Liver (tissue), 9 donors: ENCODE data around the gene SF3B6. TPM values are rescaled to one million over a fixed set of nuclear protein-coding genes. Genes with fewer than 3 reads are reported as not detected.

Experiments used
- DNase-seq: peaks from one replicate; pipeline ENCODE4 v3.0.0-alpha.2; 2017; ENCODE audit warnings: low spot score
- H3K27ac ChIP-seq, 2 donors: one replicate each; pipeline ENCODE4 v1.7.0; 2013; ENCODE audit warnings: inconsistent platforms in 2 of 2, low read length in 2 of 2, control low read depth in 1 of 2, low read depth in 1 of 2, mild to moderate bottlenecking in 1 of 2
- H3K27me3 ChIP-seq, 4 donors: one replicate each; pipeline versions ENCODE4 v1.6.1 to v1.7.0; 2013; ENCODE audit warnings: low read length in 3 of 4, inconsistent platforms in 1 of 4, mild to moderate bottlenecking in 1 of 4, moderate library complexity in 1 of 4; ENCODE audit not compliant: control insufficient read depth in 4 of 4, insufficient read depth in 4 of 4
- H3K36me3 ChIP-seq, 4 donors: one replicate each; pipeline versions ENCODE4 v1.6.1 to v1.7.0; 2013; ENCODE audit warnings: low read length in 3 of 4, mild to moderate bottlenecking in 3 of 4, low read depth in 1 of 4, moderate library complexity in 1 of 4; ENCODE audit not compliant: control insufficient read depth in 4 of 4, insufficient read depth in 3 of 4
- H3K4me1 ChIP-seq, 4 donors: one replicate each; pipeline versions ENCODE4 v1.6.1 to v1.7.0; 2013; ENCODE audit warnings: low read length in 3 of 4, mild to moderate bottlenecking in 3 of 4, moderate library complexity in 1 of 4; ENCODE audit not compliant: control insufficient read depth in 4 of 4, insufficient read depth in 4 of 4
- H3K4me3 ChIP-seq, 3 donors: one replicate each; pipeline versions ENCODE4 v1.6.1 to v1.7.0; 2013; ENCODE audit warnings: low read length in 3 of 3, control low read depth in 1 of 3, low read depth in 1 of 3, mild to moderate bottlenecking in 1 of 3
- H3K9ac ChIP-seq, 2 donors: one replicate each; pipeline ENCODE4 v1.7.0; 2013; ENCODE audit warnings: low read length in 2 of 2, mild to moderate bottlenecking in 2 of 2, moderate library complexity in 2 of 2, control low read depth in 1 of 2, low read depth in 1 of 2
- H3K9me3 ChIP-seq, 4 donors: one replicate each; pipeline versions ENCODE4 v1.6.1 to v1.7.0; 2013; ENCODE audit warnings: low read length in 3 of 4; ENCODE audit not compliant: control insufficient read depth in 4 of 4
- EGR1 ChIP-seq, 2 donors: IDR thresholded peaks; 2 replicates each; pipeline ENCODE4 v1.6.1; 2016 to 2018; ENCODE audit warnings: antibody characterized with exemption in 2 of 2, low read depth in 2 of 2
- FOXA1 ChIP-seq: IDR thresholded peaks from 2 replicates; pipeline ENCODE4 v1.6.1; 2016; ENCODE audit warnings: antibody characterized with exemption
- FOXA2 ChIP-seq: IDR thresholded peaks from 2 replicates; pipeline ENCODE4 v1.6.1; 2016; ENCODE audit warnings: antibody characterized with exemption
- GABPA ChIP-seq, 2 donors: IDR thresholded peaks in 1 of 2; conservative IDR thresholded peaks in 1 of 2; 2 replicates each; pipeline ENCODE4 v1.6.1; 2016; ENCODE audit warnings: antibody characterized with exemption in 2 of 2, mild to moderate bottlenecking in 1 of 2, moderate library complexity in 1 of 2
- HNF4A ChIP-seq, 2 donors: conservative IDR thresholded peaks; 2 replicates each; pipeline ENCODE4 v1.6.1; 2016; ENCODE audit warnings: antibody characterized with exemption in 2 of 2, mild to moderate bottlenecking in 2 of 2
- HNF4G ChIP-seq: IDR thresholded peaks from 2 replicates; pipeline ENCODE4 v1.6.1; 2016; ENCODE audit warnings: antibody characterized with exemption
- JUND ChIP-seq, 2 donors: IDR thresholded peaks; 2 replicates each; pipeline ENCODE4 v1.6.1; 2016; ENCODE audit warnings: antibody characterized with exemption in 2 of 2
- NR2F2 ChIP-seq: IDR thresholded peaks from 2 replicates; pipeline ENCODE4 v1.6.1; 2016; ENCODE audit warnings: antibody characterized with exemption
- RAD21 ChIP-seq, 2 donors: IDR thresholded peaks; 2 replicates each; pipeline ENCODE4 v1.6.1; 2016; ENCODE audit warnings: antibody characterized with exemption in 2 of 2, mild to moderate bottlenecking in 2 of 2
- RXRA ChIP-seq, 2 donors: IDR thresholded peaks; 2 replicates each; pipeline ENCODE4 v1.6.1; 2017 to 2018; ENCODE audit warnings: antibody characterized with exemption in 2 of 2, mild to moderate bottlenecking in 1 of 2
- SP1 ChIP-seq: IDR thresholded peaks from 2 replicates; pipeline ENCODE4 v1.6.1; 2018; ENCODE audit warnings: antibody characterized with exemption, mild to moderate bottlenecking
- TAF1 ChIP-seq: conservative IDR thresholded peaks from 2 replicates; pipeline ENCODE4 v1.6.1; 2016; ENCODE audit warnings: antibody characterized with exemption, mild to moderate bottlenecking
- YY1 ChIP-seq: IDR thresholded peaks from 2 replicates; pipeline ENCODE4 v1.6.1; 2016; ENCODE audit warnings: antibody characterized with exemption, mild to moderate bottlenecking
- ZBTB33 ChIP-seq: IDR thresholded peaks from 2 replicates; pipeline ENCODE4 v1.6.1; 2016; ENCODE audit warnings: antibody characterized with exemption
- WGBS: extraction: QIAGEN DNeasy Blood & Tissue Kit; methylation state at CpG from one replicate; pipeline ENCODE4 v1.1.7; 2013; 5-methylcytosine and 5-hydroxymethylcytosine counted together
- polyA plus RNA-seq, 2 donors: library from polyadenylated mRNA; stranded (reverse) in 1 of 2; unstranded in 1 of 2; fragments of 200-250 nt in 1 of 2; fragments of >200 nt in 1 of 2; fragmentation: Nextera tagmentation in 1 of 2; extraction: Ambion mirVana in 1 of 2; gene quantifications; one replicate each; pipeline versions ENCODE4 v1.2.1 to v1.2.3, GENCODE V29; 2013 to 2015
- total RNA-seq, 2 donors: library from RNA; depleted of rRNA; stranded (reverse); fragments of >200 nt; gene quantifications; one replicate each; pipeline ENCODE4 v1.2.3, GENCODE V29; 2014
- TF ChIP-seq, protein P1 (sequence below): fragments of 150-350 bp; IDR thresholded peaks from 2 replicates; pipeline ENCODE4 v1.5.1; 2017; ENCODE audit warnings: improper control_type of control experiment, low read depth, low read length; ENCODE audit not compliant: missing input control
- TF ChIP-seq, protein P2 (sequence below): IDR thresholded peaks from 2 replicates; pipeline ENCODE4 v1.6.1; 2016; ENCODE audit warnings: antibody characterized with exemption, mild to moderate bottlenecking
- TF ChIP-seq, protein P3 (sequence below): IDR thresholded peaks from 2 replicates; pipeline ENCODE4 v1.6.1; 2016; ENCODE audit warnings: antibody characterized with exemption
- TF ChIP-seq, protein P4 (sequence below): IDR thresholded peaks from 2 replicates; pipeline ENCODE4 v1.6.1; 2016; ENCODE audit warnings: antibody characterized with exemption
- donor health status: healthy.
- donor health status: healthy.
- donor health status: healthy.
- donor health status: healthy.
- donor health status: healthy.

Gene SF3B6
- total and polyA plus RNA-seq, 4 donors = 31.0 to 104 (median 75.6) TPM

DNA sequence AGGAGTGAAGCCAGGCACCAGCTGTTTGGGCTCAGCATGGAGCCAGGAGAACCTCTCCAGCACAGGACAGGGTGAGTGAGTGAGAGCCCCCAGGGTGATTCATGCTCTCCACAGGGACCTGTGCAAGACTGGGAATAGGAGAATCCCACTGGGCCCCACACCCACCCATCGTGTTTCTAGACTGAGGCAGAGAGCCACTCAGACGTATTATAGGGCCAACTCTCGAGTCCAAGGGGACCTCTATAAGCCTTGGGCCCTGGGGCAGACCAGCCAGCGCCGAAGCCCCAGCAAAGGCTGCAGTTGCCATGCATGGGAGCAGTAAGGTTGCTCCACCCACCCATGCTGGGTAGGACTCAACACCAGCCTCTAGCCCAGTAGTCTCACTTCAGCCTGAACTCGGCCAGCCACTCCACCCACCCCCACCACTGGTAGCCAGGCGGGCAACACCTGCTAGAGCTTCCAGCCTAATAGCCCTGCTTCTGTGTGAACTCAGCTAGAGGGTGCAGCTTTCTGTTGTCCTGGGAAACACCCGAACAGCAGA is 28.1 kb upstream of the SF3B6 start:
- Histone ChIP-seq H3K4me3 (no peak overlapping the region), H3K9ac (no peak overlapping the region), H3K4me1 (no peaks in the 10 kb centered on the region), H3K27ac (no peak overlapping the region), H3K27me3 (no peaks in the 10 kb centered on the region), H3K36me3 (no peaks in the 10 kb centered on the region), H3K9me3 (no peaks in the 10 kb centered on the region)
- 96% methylated on average over 8 of the region's 8 CpGs for WGBS
- DNase-seq = no peak
- TF ChIP-seq RXRA (IDR thresholded peaks at IDR 0.05) = no peak
- no peak for TF ChIP-seq GABPA (IDR thresholded peaks at IDR 0.05 in 1 of 2, conservative IDR thresholded peaks at IDR 0.05 in 1 of 2)
- TF ChIP-seq TAF1 = no peak
- TF ChIP-seq ZBTB33 = no peak
- TF ChIP-seq RAD21 (IDR thresholded peaks at IDR 0.05) = no peak
- TF ChIP-seq YY1 = no peak

- Histone ChIP-seq H3K4me1 (no peaks in the 10 kb centered on the region), H3K27me3 (no peaks in the 10 kb centered on the region), H3K4me3 (no peak overlapping the region), H3K27ac (no peak overlapping the region), H3K9ac (no peak overlapping the region), H3K36me3 (no peaks in the 10 kb centered on the region), H3K9me3 (no peaks in the 10 kb centered on the region)
- DNase-seq = no peak
- WGBS = 97% methylated on average over 1 of the region's 1 CpG
- TF ChIP-seq, protein P1, sequence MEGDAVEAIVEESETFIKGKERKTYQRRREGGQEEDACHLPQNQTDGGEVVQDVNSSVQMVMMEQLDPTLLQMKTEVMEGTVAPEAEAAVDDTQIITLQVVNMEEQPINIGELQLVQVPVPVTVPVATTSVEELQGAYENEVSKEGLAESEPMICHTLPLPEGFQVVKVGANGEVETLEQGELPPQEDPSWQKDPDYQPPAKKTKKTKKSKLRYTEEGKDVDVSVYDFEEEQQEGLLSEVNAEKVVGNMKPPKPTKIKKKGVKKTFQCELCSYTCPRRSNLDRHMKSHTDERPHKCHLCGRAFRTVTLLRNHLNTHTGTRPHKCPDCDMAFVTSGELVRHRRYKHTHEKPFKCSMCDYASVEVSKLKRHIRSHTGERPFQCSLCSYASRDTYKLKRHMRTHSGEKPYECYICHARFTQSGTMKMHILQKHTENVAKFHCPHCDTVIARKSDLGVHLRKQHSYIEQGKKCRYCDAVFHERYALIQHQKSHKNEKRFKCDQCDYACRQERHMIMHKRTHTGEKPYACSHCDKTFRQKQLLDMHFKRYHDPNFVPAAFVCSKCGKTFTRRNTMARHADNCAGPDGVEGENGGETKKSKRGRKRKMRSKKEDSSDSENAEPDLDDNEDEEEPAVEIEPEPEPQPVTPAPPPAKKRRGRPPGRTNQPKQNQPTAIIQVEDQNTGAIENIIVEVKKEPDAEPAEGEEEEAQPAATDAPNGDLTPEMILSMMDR = no peak
- TF ChIP-seq, protein P2, sequence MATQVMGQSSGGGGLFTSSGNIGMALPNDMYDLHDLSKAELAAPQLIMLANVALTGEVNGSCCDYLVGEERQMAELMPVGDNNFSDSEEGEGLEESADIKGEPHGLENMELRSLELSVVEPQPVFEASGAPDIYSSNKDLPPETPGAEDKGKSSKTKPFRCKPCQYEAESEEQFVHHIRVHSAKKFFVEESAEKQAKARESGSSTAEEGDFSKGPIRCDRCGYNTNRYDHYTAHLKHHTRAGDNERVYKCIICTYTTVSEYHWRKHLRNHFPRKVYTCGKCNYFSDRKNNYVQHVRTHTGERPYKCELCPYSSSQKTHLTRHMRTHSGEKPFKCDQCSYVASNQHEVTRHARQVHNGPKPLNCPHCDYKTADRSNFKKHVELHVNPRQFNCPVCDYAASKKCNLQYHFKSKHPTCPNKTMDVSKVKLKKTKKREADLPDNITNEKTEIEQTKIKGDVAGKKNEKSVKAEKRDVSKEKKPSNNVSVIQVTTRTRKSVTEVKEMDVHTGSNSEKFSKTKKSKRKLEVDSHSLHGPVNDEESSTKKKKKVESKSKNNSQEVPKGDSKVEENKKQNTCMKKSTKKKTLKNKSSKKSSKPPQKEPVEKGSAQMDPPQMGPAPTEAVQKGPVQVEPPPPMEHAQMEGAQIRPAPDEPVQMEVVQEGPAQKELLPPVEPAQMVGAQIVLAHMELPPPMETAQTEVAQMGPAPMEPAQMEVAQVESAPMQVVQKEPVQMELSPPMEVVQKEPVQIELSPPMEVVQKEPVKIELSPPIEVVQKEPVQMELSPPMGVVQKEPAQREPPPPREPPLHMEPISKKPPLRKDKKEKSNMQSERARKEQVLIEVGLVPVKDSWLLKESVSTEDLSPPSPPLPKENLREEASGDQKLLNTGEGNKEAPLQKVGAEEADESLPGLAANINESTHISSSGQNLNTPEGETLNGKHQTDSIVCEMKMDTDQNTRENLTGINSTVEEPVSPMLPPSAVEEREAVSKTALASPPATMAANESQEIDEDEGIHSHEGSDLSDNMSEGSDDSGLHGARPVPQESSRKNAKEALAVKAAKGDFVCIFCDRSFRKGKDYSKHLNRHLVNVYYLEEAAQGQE = no peak
- TF ChIP-seq ZBTB33 (no peak), EGR1 (IDR thresholded peaks at IDR 0.05; ENCODE audit: low read depth in 2 of 2) (no peak), GABPA (IDR thresholded peaks at IDR 0.05 in 1 of 2, conservative IDR thresholded peaks at IDR 0.05 in 1 of 2) (no peak), FOXA2 (no peak), NR2F2 (no peak), YY1 (no peak), SP1 (no peak), HNF4A (conservative IDR thresholded peaks at IDR 0.05) (no peak), FOXA1 (no peak), RXRA (IDR thresholded peaks at IDR 0.05) (no peak), JUND (IDR thresholded peaks at IDR 0.05) (no peak), HNF4G (no peak), RAD21 (IDR thresholded peaks at IDR 0.05) (no peak), TAF1 (no peak)
- TF ChIP-seq, protein P3, sequence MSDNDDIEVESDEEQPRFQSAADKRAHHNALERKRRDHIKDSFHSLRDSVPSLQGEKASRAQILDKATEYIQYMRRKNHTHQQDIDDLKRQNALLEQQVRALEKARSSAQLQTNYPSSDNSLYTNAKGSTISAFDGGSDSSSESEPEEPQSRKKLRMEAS = no peak
- TF ChIP-seq, protein P4, sequence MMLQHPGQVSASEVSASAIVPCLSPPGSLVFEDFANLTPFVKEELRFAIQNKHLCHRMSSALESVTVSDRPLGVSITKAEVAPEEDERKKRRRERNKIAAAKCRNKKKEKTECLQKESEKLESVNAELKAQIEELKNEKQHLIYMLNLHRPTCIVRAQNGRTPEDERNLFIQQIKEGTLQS = no peak
Observed at GRCh38 chr2:24102677-24103076, 26.6 kb upstream of the SF3B6 start.
